Endothelial cell of umbilical vein (primary cell): ENCODE measurements around the gene SMIM41. TPM values are rescaled to one million over a fixed set of nuclear protein-coding genes. Genes with fewer than 3 reads are reported as not detected.

ENCODE experiments used
- BruUV-seq: library from RNA; stranded (reverse); fragments of 400-500 nt; replicated peaks from 2 replicates; lab custom pipeline; 2021; lab: Mats Ljungman, UMichigan
- CTCF ChIA-PET: fragments of 300-600, 350-600 bp; sonication (Branson Sonifier 250); formaldehyde crosslinking; loops from one replicate; lab custom pipeline; 2021; ENCODE audit warnings: antibody characterized with exemption, inconsistent platforms; lab: Charles Lee
- POLR2A ChIA-PET: fragments of 300-600, 350-600 bp; sonication (Branson Sonifier 250); formaldehyde crosslinking; loops from one replicate; lab custom pipeline; 2021; ENCODE audit warnings: antibody characterized with exemption, inconsistent platforms; lab: Charles Lee
- DNase-seq: peaks from one replicate; pipeline ENCODE4 v3.0.0-alpha.2; 2011; ENCODE audit warnings: low read depth, low spot score
- FAIRE-seq: peaks from 2 replicates; lab custom pipeline; 2011; peaks lifted over from hg19 to GRCh38; lab: Jason Lieb, UNC
- H2AFZ ChIP-seq: 2 replicates; pipeline ENCODE4 v1.6.0; 2012; ENCODE audit warnings: low read depth, low read length, control low read depth, inconsistent platforms
- H3K27ac ChIP-seq: 2 replicates; pipeline ENCODE4 v1.5.1; 2011; ENCODE audit warnings: low read depth, mild to moderate bottlenecking, control low read depth, low read length, moderate library complexity; ENCODE audit not compliant: insufficient read depth
- H3K27me3 ChIP-seq, 2 experiments: 2 replicates each; pipeline versions ENCODE4 v1.6.0 to v1.6.1; 2011; ENCODE audit warnings: low read length in 2 of 2, mixed read lengths in 1 of 2; ENCODE audit not compliant: control insufficient read depth in 2 of 2, insufficient read depth in 2 of 2
- H3K36me3 ChIP-seq, 2 experiments: 2 replicates in 1 of 2; 3 replicates in 1 of 2; pipeline ENCODE4 v1.5.1; 2011; ENCODE audit warnings: low read length in 2 of 2, mild to moderate bottlenecking in 1 of 2, moderate library complexity in 1 of 2; ENCODE audit not compliant: control insufficient read depth in 2 of 2, insufficient read depth in 2 of 2; ENCODE audit errors: extremely low read depth in 1 of 2
- H3K4me1 ChIP-seq: 3 replicates; pipeline ENCODE4 v1.5.1; 2011; ENCODE audit warnings: mild to moderate bottlenecking, low read length; ENCODE audit not compliant: control insufficient read depth, insufficient read depth; ENCODE audit errors: extremely low read depth
- H3K4me2 ChIP-seq: 2 replicates; pipeline ENCODE4 v1.6.1; 2011; ENCODE audit warnings: low read length, control low read depth, mixed read lengths; ENCODE audit not compliant: insufficient read depth
- H3K4me3 ChIP-seq, 3 experiments: fragments of 200-600 bp in 1 of 3; sonication (generic), shearing (Covaris generic) in 1 of 3; replicated peaks in 1 of 3; 2 replicates each; pipeline ENCODE4 v1.5.1; 2011 to 2016; ENCODE audit warnings: control low read depth in 3 of 3, low read length in 3 of 3, mild to moderate bottlenecking in 2 of 3, inconsistent platforms in 1 of 3, low read depth in 1 of 3, moderate library complexity in 1 of 3; ENCODE audit not compliant: insufficient read depth in 1 of 3
- H3K79me2 ChIP-seq: 2 replicates; pipeline ENCODE4 v1.6.0; 2012; ENCODE audit warnings: low read length, inconsistent platforms; ENCODE audit not compliant: control insufficient read depth, insufficient read depth
- H3K9ac ChIP-seq: replicated peaks from 2 replicates; pipeline ENCODE3; 2011; ENCODE audit warnings: low read length, control low read depth; ENCODE audit not compliant: insufficient read depth; ENCODE audit errors: extremely low read depth
- H3K9me1 ChIP-seq: replicated peaks from 3 replicates; pipeline ENCODE4 v1.6.0; 2011; ENCODE audit warnings: mild to moderate bottlenecking, low read length; ENCODE audit not compliant: control insufficient read depth, insufficient read depth; ENCODE audit errors: extremely low read depth
- H3K9me3 ChIP-seq: replicated peaks from 2 replicates; pipeline ENCODE4 v1.5.1; 2012; ENCODE audit warnings: low read length, inconsistent platforms; ENCODE audit not compliant: control insufficient read depth, insufficient read depth
- H4K20me1 ChIP-seq: replicated peaks from 2 replicates; pipeline ENCODE3; 2011; ENCODE audit warnings: mild to moderate bottlenecking, low read length; ENCODE audit not compliant: control insufficient read depth, insufficient read depth; ENCODE audit errors: extremely low read depth
- FOS ChIP-seq: IDR thresholded peaks from 2 replicates; pipeline ENCODE4 v1.6.1; 2011; ENCODE audit warnings: mild to moderate bottlenecking, low read length, moderate library complexity, borderline replicate concordance; ENCODE audit not compliant: insufficient read depth
- GATA2 ChIP-seq: IDR thresholded peaks from 2 replicates; pipeline ENCODE4 v1.7.0; 2011; ENCODE audit warnings: low read depth, mild to moderate bottlenecking, moderate library complexity, mixed read lengths, low read length; ENCODE audit not compliant: insufficient read length, insufficient read depth
- JUN ChIP-seq: IDR thresholded peaks from 2 replicates; pipeline ENCODE4 v1.6.1; 2011; ENCODE audit warnings: borderline replicate concordance, low read depth; ENCODE audit not compliant: insufficient read length, insufficient read depth
- MYC ChIP-seq: IDR thresholded peaks from one replicate; pipeline ENCODE4 v1.6.1; 2011; ENCODE audit warnings: mild to moderate bottlenecking, low read depth, low read length
- dilution Hi-C: fragments of 300-500 bp; cut with MboI; formaldehyde crosslinking; loops from one replicate; pipeline ENCODE4 v1.15.0; 2019; ENCODE audit warnings: low sequenced_read_pairs; ENCODE audit not compliant: extremely low pct_ligation_motif_present
- intact Hi-C: fragments of 100-400 bp; cut with micrococcal nuclease; formaldehyde crosslinking; loops from one replicate; pipeline ENCODE4 v1.10.0; 2022
- polyA plus RNA-seq, 4 experiments: library from polyadenylated mRNA; depleted of rRNA in 3 of 4; stranded (reverse) in 3 of 4; unstranded in 1 of 4; fragments of >200 nt; gene quantifications; 2 replicates each; pipeline versions ENCODE4 v1.2.1 to v1.2.3, GENCODE V29; 2011 to 2012; ENCODE audit warnings: missing spikeins in 1 of 4
- total RNA-seq: library from RNA; stranded (reverse); gene quantifications from 2 replicates; pipeline ENCODE4 v1.2.3, GENCODE V29; 2021

The SMIM41 gene
- total and polyA plus RNA-seq, 2 donors (not counting 3 experiments of a cell fraction or from before 2014, with no cell fraction given): not detected

- no peak for TF ChIP-seq JUN
- intact Hi-C loops (no loop called here), dilution Hi-C loops (no loop called here)
- DNase-seq (no peak), FAIRE-seq (no peak)
- no peaks in the 10 kb centered on the region for H3K27me3 ChIP-seq
- no peak overlapping the region for H3K4me2 ChIP-seq
- no peak overlapping the region for H3K9ac ChIP-seq
- no peaks in the 10 kb centered on the region for H4K20me1 ChIP-seq
- H3K9me1 ChIP-seq: no peaks in the 10 kb centered on the region
- no peak overlapping the region for H2AFZ ChIP-seq
- H3K4me3 ChIP-seq: no peak overlapping the region
- ChIA-PET POLR2A (no interaction called here), CTCF (interaction anchor here (1.2 kb wide), 1 partner anchor 28 kb away, joined by 3 read pairs; no protein-coding TSS in a partner anchor)
- no peaks in the 10 kb centered on the region for H3K79me2 ChIP-seq
- peaks cover 17% of the 10 kb centered on the region for H3K4me1 ChIP-seq
- H3K27ac ChIP-seq: no peak overlapping the region
- no peaks in the 10 kb centered on the region for H3K36me3 ChIP-seq
- BruUV-seq: no TSS peak
- H3K9me3 ChIP-seq: no peaks in the 10 kb centered on the region
Measured at GRCh38 chr12:52053536-52054209, 25.8 kb upstream of the SMIM41 start.

GRCh38 chr12:52054231-52054832 lies 25.2 kb upstream of the SMIM41 start:
- Histone ChIP-seq H3K79me2 (no peaks in the 10 kb centered on the region), H3K9me3 (no peaks in the 10 kb centered on the region), H3K4me1 (peaks cover 17% of the 10 kb centered on the region), H3K36me3 (no peaks in the 10 kb centered on the region), H3K4me3 (no peak overlapping the region), H3K4me2 (no peak overlapping the region), H3K9me1 (no peaks in the 10 kb centered on the region), H4K20me1 (no peaks in the 10 kb centered on the region), H3K9ac (no peak overlapping the region), H2AFZ (no peak overlapping the region), H3K27ac (no peak overlapping the region), H3K27me3 (no peaks in the 10 kb centered on the region)
- DNase-seq (no peak), FAIRE-seq (no peak)
- TF ChIP-seq FOS: no peak
- TF ChIP-seq MYC: no peak
- TF ChIP-seq GATA2: no peak
- ChIA-PET POLR2A (no interaction called here), CTCF (interaction anchor here (1.1 to 1.2 kb wide), 2 partner anchors 22 to 29 kb away, joined by 3 to 9 read pairs; no protein-coding TSS in a partner anchor)
- dilution Hi-C loops (no loop called here), intact Hi-C loops (no loop called here)
- no TSS peak for BruUV-seq
